ENCODE data around the gene MORC1. TPM values are rescaled to one million over a fixed set of nuclear protein-coding genes. Genes with fewer than 3 reads are reported as not detected.

The MORC1 gene
- total RNA-seq, 1 donor from 2014 or later, result not detected

DNA sequence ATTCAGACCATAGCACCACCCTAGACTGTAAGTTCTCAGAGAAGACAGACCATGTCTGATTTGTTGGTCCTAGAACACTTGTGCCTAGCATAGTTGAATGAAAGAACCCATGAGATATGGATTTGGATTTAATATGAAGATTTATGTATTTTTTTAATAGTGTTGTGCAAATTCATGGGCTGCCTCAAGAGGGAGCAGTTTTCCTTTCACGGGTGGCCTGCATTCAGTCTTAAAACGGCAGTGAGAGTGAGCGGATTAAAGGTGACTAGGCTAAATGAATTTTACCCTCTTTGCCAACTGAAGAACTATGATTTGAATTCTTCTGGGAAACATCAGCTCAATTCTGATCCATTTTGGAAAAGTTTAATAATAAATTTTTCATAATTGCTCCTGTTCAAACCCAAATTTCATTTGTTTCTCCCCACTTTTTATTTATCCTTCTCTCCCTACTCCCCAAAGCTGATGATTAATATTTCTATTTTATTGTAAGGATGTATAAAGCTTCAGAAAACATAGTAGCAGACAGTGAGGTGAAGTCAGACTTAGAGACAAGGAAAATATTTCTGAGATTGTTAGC lies 67.3 kb downstream of the MORC1 start:
- no peak for DNase-seq
- H3K9me3 ChIP-seq (replicated peaks), result peaks cover 13% of the 10 kb centered on the region
- H3K27ac ChIP-seq (replicated peaks), result no peak overlapping the region
- intact Hi-C loops (cut with micrococcal nuclease), result no loop called here
- H3K4me3 ChIP-seq, result no peak overlapping the region
- no peaks in the 10 kb centered on the region for H3K4me1 ChIP-seq
- H3K36me3 ChIP-seq, result no peaks in the 10 kb centered on the region
- TF ChIP-seq, protein P1, sequence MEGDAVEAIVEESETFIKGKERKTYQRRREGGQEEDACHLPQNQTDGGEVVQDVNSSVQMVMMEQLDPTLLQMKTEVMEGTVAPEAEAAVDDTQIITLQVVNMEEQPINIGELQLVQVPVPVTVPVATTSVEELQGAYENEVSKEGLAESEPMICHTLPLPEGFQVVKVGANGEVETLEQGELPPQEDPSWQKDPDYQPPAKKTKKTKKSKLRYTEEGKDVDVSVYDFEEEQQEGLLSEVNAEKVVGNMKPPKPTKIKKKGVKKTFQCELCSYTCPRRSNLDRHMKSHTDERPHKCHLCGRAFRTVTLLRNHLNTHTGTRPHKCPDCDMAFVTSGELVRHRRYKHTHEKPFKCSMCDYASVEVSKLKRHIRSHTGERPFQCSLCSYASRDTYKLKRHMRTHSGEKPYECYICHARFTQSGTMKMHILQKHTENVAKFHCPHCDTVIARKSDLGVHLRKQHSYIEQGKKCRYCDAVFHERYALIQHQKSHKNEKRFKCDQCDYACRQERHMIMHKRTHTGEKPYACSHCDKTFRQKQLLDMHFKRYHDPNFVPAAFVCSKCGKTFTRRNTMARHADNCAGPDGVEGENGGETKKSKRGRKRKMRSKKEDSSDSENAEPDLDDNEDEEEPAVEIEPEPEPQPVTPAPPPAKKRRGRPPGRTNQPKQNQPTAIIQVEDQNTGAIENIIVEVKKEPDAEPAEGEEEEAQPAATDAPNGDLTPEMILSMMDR (IDR thresholded peaks at IDR 0.05; ENCODE audit: borderline replicate concordance), result peak; percentile 52
- H3K27me3 ChIP-seq (ENCODE audit: low read depth), result no peaks in the 10 kb centered on the region

DNA sequence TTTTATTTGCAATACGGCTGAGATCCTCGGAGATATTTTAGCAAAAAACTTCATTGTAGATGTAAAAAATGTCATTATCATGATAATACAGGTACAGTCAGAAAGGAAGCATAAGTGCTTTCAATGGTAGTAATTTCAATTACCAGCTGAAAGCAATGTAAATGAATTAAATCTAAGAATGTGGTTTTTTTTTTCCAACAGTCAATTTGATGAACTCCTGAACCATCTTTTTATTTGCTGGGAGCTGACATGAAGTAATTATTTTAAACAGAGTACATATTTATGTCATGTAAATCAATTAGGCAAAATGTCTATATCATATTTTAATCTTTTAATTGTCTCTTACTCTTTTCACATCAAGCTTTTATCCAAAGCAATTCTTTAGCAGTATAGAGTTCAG lies 70.6 kb downstream of the MORC1 start:
- TF ChIP-seq, protein P1 (IDR thresholded peaks at IDR 0.05; ENCODE audit: borderline replicate concordance), result no peak
- intact Hi-C loops (cut with micrococcal nuclease), result no loop called here
- no peak overlapping the region for H3K4me3 ChIP-seq
- peaks cover 3% of the 10 kb centered on the region for H3K9me3 ChIP-seq (replicated peaks)
- no peak for DNase-seq
- no peaks in the 10 kb centered on the region for H3K36me3 ChIP-seq
- H3K27ac ChIP-seq (replicated peaks), result no peak overlapping the region
- no peaks in the 10 kb centered on the region for H3K27me3 ChIP-seq (ENCODE audit: low read depth)
- H3K4me1 ChIP-seq, result no peaks in the 10 kb centered on the region

DNA sequence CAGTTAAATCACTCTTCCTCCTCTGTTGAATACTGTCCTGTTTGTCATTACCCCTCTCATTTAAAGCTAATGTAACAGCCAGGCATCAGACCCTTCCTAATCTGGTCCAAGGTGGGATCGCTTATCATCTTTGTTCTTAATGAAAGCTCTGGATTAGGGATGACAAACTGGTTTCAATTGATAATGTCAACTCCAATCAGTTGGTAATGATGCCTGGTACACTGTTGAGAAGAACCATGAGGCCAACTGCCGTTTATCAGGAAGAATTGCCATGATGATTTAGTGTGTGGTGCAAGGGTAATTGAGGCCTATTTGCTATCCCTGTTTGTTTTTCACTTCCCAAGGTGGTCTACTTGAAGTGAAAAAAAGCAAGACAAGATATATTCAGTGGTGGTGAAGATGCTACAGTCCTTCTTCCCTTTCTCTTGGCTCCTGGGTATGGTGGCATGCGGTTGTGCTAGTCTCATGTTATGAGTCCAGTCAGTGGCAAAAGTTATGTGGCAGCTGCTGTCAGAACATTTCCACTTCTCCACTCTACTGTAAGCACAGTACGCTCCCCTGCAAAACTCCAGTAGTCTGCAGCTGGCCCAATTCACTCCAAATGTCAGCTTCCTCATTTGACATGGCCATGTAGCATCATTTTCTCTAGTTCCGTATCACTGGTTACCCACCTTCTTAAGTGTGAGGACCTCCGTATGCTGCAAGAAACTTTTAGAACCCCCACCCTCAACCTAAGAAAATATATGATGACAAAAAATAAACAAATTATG lies 72.5 kb downstream of the MORC1 start:
- TF ChIP-seq, protein P1 (IDR thresholded peaks at IDR 0.05; ENCODE audit: borderline replicate concordance), result no peak
- Histone ChIP-seq H3K9me3 (replicated peaks) (no peaks in the 10 kb centered on the region), H3K27me3 (ENCODE audit: low read depth) (no peaks in the 10 kb centered on the region), H3K4me3 (no peak overlapping the region), H3K27ac (replicated peaks) (no peak overlapping the region), H3K4me1 (no peaks in the 10 kb centered on the region), H3K36me3 (no peaks in the 10 kb centered on the region)
- intact Hi-C loops (cut with micrococcal nuclease), result no loop called here
- no peak for DNase-seq

DNA sequence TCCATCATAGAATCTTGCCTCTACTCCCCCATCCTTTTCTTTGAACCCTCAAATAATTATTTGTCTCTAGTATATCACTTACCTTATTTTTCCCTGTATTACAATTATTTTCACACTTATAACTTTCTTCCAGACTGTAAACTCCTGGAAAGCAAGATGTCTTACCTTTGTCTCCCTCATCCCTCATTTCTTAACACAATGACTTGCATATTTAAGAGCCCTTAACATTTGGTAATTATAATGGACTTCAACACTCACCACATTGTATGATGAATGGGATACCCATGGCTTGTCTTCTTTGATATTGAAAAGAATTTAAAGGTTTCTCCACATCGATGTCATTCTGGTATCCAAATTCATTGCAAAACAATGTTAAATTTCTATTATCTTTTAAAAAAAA lies 82.9 kb downstream of the MORC1 start:
- TF ChIP-seq, protein P1 (IDR thresholded peaks at IDR 0.05; ENCODE audit: borderline replicate concordance), result no peak
- Histone ChIP-seq H3K36me3 (no peaks in the 10 kb centered on the region), H3K4me3 (no peak overlapping the region), H3K27me3 (ENCODE audit: low read depth) (peaks cover 24% of the 10 kb centered on the region), H3K4me1 (no peaks in the 10 kb centered on the region), H3K27ac (replicated peaks) (no peak overlapping the region), H3K9me3 (replicated peaks) (no peaks in the 10 kb centered on the region)
- intact Hi-C loops (cut with micrococcal nuclease), result no loop called here
- DNase-seq, result no peak

DNA sequence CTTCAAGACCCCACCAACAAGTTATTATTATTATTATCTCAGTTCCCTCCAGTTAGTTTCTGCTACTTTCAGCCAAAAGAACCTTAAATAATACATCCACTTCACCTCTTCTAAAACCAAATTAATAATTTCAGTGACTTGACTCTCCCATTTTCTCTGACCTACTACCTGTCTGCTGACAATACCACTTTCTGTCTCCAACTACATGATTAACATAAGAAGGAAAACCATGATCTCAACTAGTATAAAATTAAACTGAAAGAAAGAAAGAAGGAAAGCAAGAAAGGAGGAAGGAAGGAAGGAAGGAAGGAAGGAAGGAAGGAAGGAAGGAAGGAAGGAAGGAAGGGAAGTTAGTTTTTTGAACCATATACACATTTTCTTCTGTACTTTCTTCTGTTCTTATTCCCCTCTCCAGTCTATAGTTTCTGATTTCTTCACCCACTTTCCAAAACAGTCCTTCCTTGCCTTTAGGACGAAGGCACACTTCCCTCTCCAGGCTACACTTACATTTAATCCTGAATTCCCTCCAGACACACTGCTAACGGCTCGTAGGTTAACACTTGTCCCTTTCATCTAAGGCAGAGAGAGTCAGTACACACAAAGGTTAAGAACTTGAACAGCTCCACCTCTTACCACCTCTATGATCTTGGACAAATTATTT lies 84.8 kb downstream of the MORC1 start:
- Histone ChIP-seq H3K36me3 (no peaks in the 10 kb centered on the region), H3K27ac (replicated peaks) (no peak overlapping the region), H3K4me1 (no peaks in the 10 kb centered on the region), H3K4me3 (no peak overlapping the region), H3K9me3 (replicated peaks) (no peaks in the 10 kb centered on the region), H3K27me3 (ENCODE audit: low read depth) (peaks cover 17% of the 10 kb centered on the region)
- TF ChIP-seq, protein P1 (IDR thresholded peaks at IDR 0.05; ENCODE audit: borderline replicate concordance), result no peak
- no peak for DNase-seq
- intact Hi-C loops (cut with micrococcal nuclease), result no loop called here
